DOHH2 (cell line): ENCODE measurements around the gene PLEKHJ1.

ENCODE experiments used
- EZH2phosphoT487 ChIP-seq: fragments of 200-600 bp; sonication (generic); IDR thresholded peaks from 2 replicates; pipeline ENCODE4 v1.6.1; 2017; ENCODE audit warnings: borderline replicate concordance, mild to moderate bottlenecking, antibody characterized with exemption, low read length, moderate library complexity, mixed read lengths
- TF ChIP-seq, protein P1 (sequence below): fragments of 200-600 bp; sonication (generic); IDR thresholded peaks from one replicate; pipeline ENCODE4 v1.5.1; 2014; ENCODE audit warnings: antibody characterized with exemption, mild to moderate bottlenecking, low read depth, low read length; ENCODE audit not compliant: poor library complexity, severe bottlenecking

DNA sequence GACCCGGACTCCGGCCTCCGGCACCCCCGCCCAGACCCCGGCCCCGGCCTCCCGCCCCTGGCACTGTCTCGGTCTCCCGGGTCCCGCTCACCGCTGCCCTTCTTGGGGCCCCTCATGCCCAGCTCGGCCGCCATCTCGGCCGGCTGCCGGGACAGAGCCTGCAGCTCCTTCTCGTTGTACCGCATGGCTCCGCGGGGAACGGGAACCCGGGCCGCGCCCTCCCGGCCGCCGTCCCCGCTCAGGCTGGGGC is 140 bp downstream of the PLEKHJ1 start:
- TF ChIP-seq, protein P1, sequence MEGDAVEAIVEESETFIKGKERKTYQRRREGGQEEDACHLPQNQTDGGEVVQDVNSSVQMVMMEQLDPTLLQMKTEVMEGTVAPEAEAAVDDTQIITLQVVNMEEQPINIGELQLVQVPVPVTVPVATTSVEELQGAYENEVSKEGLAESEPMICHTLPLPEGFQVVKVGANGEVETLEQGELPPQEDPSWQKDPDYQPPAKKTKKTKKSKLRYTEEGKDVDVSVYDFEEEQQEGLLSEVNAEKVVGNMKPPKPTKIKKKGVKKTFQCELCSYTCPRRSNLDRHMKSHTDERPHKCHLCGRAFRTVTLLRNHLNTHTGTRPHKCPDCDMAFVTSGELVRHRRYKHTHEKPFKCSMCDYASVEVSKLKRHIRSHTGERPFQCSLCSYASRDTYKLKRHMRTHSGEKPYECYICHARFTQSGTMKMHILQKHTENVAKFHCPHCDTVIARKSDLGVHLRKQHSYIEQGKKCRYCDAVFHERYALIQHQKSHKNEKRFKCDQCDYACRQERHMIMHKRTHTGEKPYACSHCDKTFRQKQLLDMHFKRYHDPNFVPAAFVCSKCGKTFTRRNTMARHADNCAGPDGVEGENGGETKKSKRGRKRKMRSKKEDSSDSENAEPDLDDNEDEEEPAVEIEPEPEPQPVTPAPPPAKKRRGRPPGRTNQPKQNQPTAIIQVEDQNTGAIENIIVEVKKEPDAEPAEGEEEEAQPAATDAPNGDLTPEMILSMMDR = no peak
- TF ChIP-seq EZH2phosphoT487 = no peak
